K562 (cell line): Measurements from ENCODE around the gene EPB41L2. TPM values are rescaled to one million over a fixed set of nuclear protein-coding genes. Genes with fewer than 3 reads are reported as not detected.

Source experiments
- ATAC-seq: fragments of 200-7000 bp; cut with Tn5 transposase; 3 replicates; pipeline ENCODE4 v1.9.1; 2020; ENCODE audit warnings: moderate library complexity
- BruUV-seq: library from RNA; stranded (reverse); fragments of 400-500 nt; replicated peaks from 2 replicates; lab custom pipeline; 2021; lab: Mats Ljungman, UMichigan
- CTCF ChIA-PET: fragments of 300-600 bp; formaldehyde crosslinking; extraction: SDS; loops from one replicate; lab custom pipeline; 2021; ENCODE audit warnings: low intra/inter-chr PET ratio; lab: Yijun Ruan, JAX
- POLR2A ChIA-PET: fragments of 300-600, 350-650 bp; sonication (Branson Sonifier 250); formaldehyde crosslinking; extraction: SDS; loops from one replicate; lab custom pipeline; 2021; ENCODE audit warnings: antibody characterized with exemption, inconsistent platforms; lab: Yijun Ruan, JAX
- DNase-seq, 4 experiments: peaks; one replicate each; pipeline versions ENCODE4 v3.0.0 to v3.0.0-alpha.2; 2011 to 2018; ENCODE audit warnings: low spot score in 3 of 4, mixed read lengths in 3 of 4; ENCODE audit errors: extremely low read depth in 1 of 4
- FAIRE-seq: peaks from 2 replicates; lab custom pipeline; 2011; peaks lifted over from hg19 to GRCh38; lab: Jason Lieb, UNC
- H2AFZ ChIP-seq: 2 replicates; pipeline ENCODE4 v1.6.0; 2011; ENCODE audit warnings: low read depth, low read length, control low read depth, inconsistent platforms
- H3K27ac ChIP-seq: fragments of 200-600 bp; 3 replicates; pipeline ENCODE4 v1.8.0; 2011; ENCODE audit warnings: low read depth, mild to moderate bottlenecking, control low read depth, inconsistent platforms, low read length, moderate library complexity, mixed read lengths; ENCODE audit errors: extremely low read depth
- H3K27me3 ChIP-seq, 2 experiments: fragments of 300-600 bp in 1 of 2; 2 replicates in 1 of 2; 3 replicates in 1 of 2; pipeline versions ENCODE4 v1.6.0 to v1.8.0; 2011; ENCODE audit warnings: inconsistent platforms in 2 of 2, low read length in 2 of 2, mild to moderate bottlenecking in 1 of 2, mixed read lengths in 1 of 2, moderate library complexity in 1 of 2; ENCODE audit not compliant: control insufficient read depth in 2 of 2, insufficient read depth in 2 of 2
- H3K36me3 ChIP-seq: fragments of 300-600 bp; 3 replicates; pipeline ENCODE4 v1.8.0; 2011; ENCODE audit warnings: mild to moderate bottlenecking, low read length, inconsistent platforms; ENCODE audit not compliant: control insufficient read depth, insufficient read depth
- H3K4me1 ChIP-seq, 2 experiments: fragments of 200-600 bp in 1 of 2; replicated peaks in 1 of 2; 2 replicates in 1 of 2; 3 replicates in 1 of 2; pipeline versions ENCODE4 v1.5.1 to v1.8.0; 2011; ENCODE audit warnings: inconsistent platforms in 2 of 2, low read length in 2 of 2, mild to moderate bottlenecking in 1 of 2, mixed read lengths in 1 of 2, moderate library complexity in 1 of 2; ENCODE audit not compliant: control insufficient read depth in 2 of 2, insufficient read depth in 2 of 2
- H3K4me2 ChIP-seq: 2 replicates; pipeline ENCODE4 v1.6.1; 2011; ENCODE audit warnings: low read length, control low read depth, inconsistent platforms, mixed read lengths; ENCODE audit not compliant: insufficient read depth
- H3K4me3 ChIP-seq: fragments of 200-600 bp; sonication (generic), shearing (Covaris generic); 2 replicates; pipeline ENCODE4 v1.5.1; 2016; ENCODE audit warnings: control low read depth, inconsistent platforms
- H3K79me2 ChIP-seq: fragments of 200-600 bp; 3 replicates; pipeline ENCODE4 v1.8.0; 2011; ENCODE audit warnings: low read length, inconsistent platforms; ENCODE audit not compliant: control insufficient read depth, insufficient read depth
- H3K9ac ChIP-seq, 2 experiments: 2 replicates each; pipeline versions ENCODE4 v1.6.0 to v1.6.1; 2011; ENCODE audit warnings: low read depth in 2 of 2, low read length in 2 of 2, control low read depth in 1 of 2, inconsistent platforms in 1 of 2, mild to moderate bottlenecking in 1 of 2, mixed read lengths in 1 of 2; ENCODE audit not compliant: insufficient read depth in 1 of 2
- H3K9me1 ChIP-seq: one replicate; pipeline ENCODE4 v1.6.0; 2011; ENCODE audit warnings: inconsistent platforms, mild to moderate bottlenecking, low read length, moderate library complexity; ENCODE audit not compliant: control insufficient read depth, insufficient read depth
- H3K9me3 ChIP-seq: replicated peaks from 2 replicates; pipeline ENCODE4 v1.5.1; 2011; ENCODE audit warnings: low read depth, low read length, inconsistent platforms; ENCODE audit not compliant: control insufficient read depth, insufficient read depth
- H4K20me1 ChIP-seq: replicated peaks from 2 replicates; pipeline ENCODE4 v1.6.1; 2011; ENCODE audit warnings: low read length, inconsistent platforms, mixed read lengths; ENCODE audit not compliant: control insufficient read depth, insufficient read depth
- CREB1 ChIP-seq, 2 experiments: sonication (generic) in 1 of 2; formaldehyde crosslinking in 1 of 2; IDR thresholded peaks; 2 replicates each; pipeline versions ENCODE4 v1.6.1 to v1.8.0; 2012 to 2022; ENCODE audit warnings: inconsistent platforms in 1 of 2, mild to moderate bottlenecking in 1 of 2, missing genetic modification reagents in 1 of 2, moderate library complexity in 1 of 2
- FIP1L1 ChIP-seq: fragments of 200-400 bp; formaldehyde crosslinking; IDR thresholded peaks from 2 replicates; pipeline ENCODE4 v1.6.1; 2018; ENCODE audit warnings: mild to moderate bottlenecking, low read depth, low read length; ENCODE audit not compliant: poor library complexity, severe bottlenecking
- GABPB1 ChIP-seq: sonication (generic); formaldehyde crosslinking; IDR thresholded peaks from 2 replicates; pipeline ENCODE4 v1.8.0; 2022; ENCODE audit warnings: mild to moderate bottlenecking, missing genetic modification reagents
- MYC ChIP-seq, 2 experiments: fragments of 250-450 bp in 1 of 2; sonication (Bioruptor Pico) in 1 of 2; IDR thresholded peaks; 2 replicates each; pipeline versions ENCODE4 v1.5.1 to v1.6.1; 2012 to 2021; ENCODE audit warnings: low read depth in 2 of 2, borderline replicate concordance in 1 of 2, improper control_type of control experiment in 1 of 2, low read length in 1 of 2, mild to moderate bottlenecking in 1 of 2, moderate library complexity in 1 of 2
- NCOA6 ChIP-seq: fragments of 450-650 bp; IDR thresholded peaks from 2 replicates; pipeline ENCODE4 v1.6.1; 2017; ENCODE audit warnings: mild to moderate bottlenecking
- PCBP2 ChIP-seq: fragments of 200-400 bp; formaldehyde crosslinking; IDR thresholded peaks from 2 replicates; pipeline ENCODE4 v1.6.1; 2018; ENCODE audit warnings: low read length, low read depth, mild to moderate bottlenecking, moderate library complexity; ENCODE audit not compliant: poor library complexity, severe bottlenecking
- TAF15 ChIP-seq: fragments of 200-400 bp; formaldehyde crosslinking; IDR thresholded peaks from 2 replicates; pipeline ENCODE4 v1.6.1; 2017; ENCODE audit warnings: mild to moderate bottlenecking, low read depth, low read length, moderate library complexity
- THRAP3 ChIP-seq: fragments of 450-650 bp; IDR thresholded peaks from 2 replicates; pipeline ENCODE4 v1.6.1; 2016; ENCODE audit warnings: mild to moderate bottlenecking, inconsistent platforms, borderline replicate concordance
- TRIM28 ChIP-seq: fragments of 450-650 bp; IDR thresholded peaks from 2 replicates; pipeline ENCODE4 v1.6.1; 2017
- ZNF436 ChIP-seq: fragments of 250-450, 450-650 bp; sonication (Bioruptor Pico); formaldehyde crosslinking; IDR thresholded peaks from 2 replicates; pipeline ENCODE4 v1.7.0; 2020; ENCODE audit warnings: mild to moderate bottlenecking
- WGBS: fragments of 100-300 bp; shearing (Covaris generic); methylation state at CpG from one replicate; pipeline ENCODE4 v1.1.6; 2016; ENCODE audit warnings: low coverage, mixed read lengths; ENCODE audit not compliant: insufficient coverage; ENCODE audit errors: missing lambda C conversion rate; 5-methylcytosine and 5-hydroxymethylcytosine counted together
- in situ Hi-C: fragments of 300-500 bp; cut with MboI; formaldehyde crosslinking; loops from 4 replicates; pipeline ENCODE4 v1.15.0; 2018; ENCODE audit warnings: inconsistent platforms, mixed read lengths
- intact Hi-C: fragments of 100-400 bp; cut with micrococcal nuclease; formaldehyde crosslinking; loops from 2 replicates; pipeline ENCODE4 v1.14.2; 2022
- polyA plus RNA-seq, 8 experiments: library from polyadenylated mRNA; depleted of rRNA in 4 of 8; stranded (reverse) in 5 of 8; unstranded in 3 of 8; fragments of >200 nt; fragmentation: Nextera tagmentation in 2 of 8; fragmentation: Illumina TruSeq in 1 of 8; extraction: Ambion mirVana in 2 of 8; extraction: Trizol in 1 of 8; gene quantifications; 2 replicates each; pipeline versions ENCODE4 v1.2.1 to v1.2.3, GENCODE V29; 2011 to 2014; ENCODE audit warnings: inconsistent platforms in 1 of 8, missing spikeins in 1 of 8
- total RNA-seq, 7 experiments: library from RNA; depleted of rRNA in 6 of 7; stranded (reverse); fragments of >200 nt in 6 of 7; fragmentation: Illumina TruSeq in 2 of 7; extraction: Trizol in 2 of 7; gene quantifications; 2 replicates each; pipeline versions ENCODE4 v1.2.1 to v1.2.3, GENCODE V29; 2011 to 2021; ENCODE audit warnings: low replicate concordance in 1 of 7
- TF ChIP-seq, protein P1 (sequence below): sonication (generic); formaldehyde crosslinking; IDR thresholded peaks from 2 replicates; pipeline ENCODE4 v1.8.0; 2023; ENCODE audit warnings: mild to moderate bottlenecking, missing genetic modification reagents
- TF ChIP-seq, protein P2 (sequence below): fragments of 450-650 bp; formaldehyde crosslinking; IDR thresholded peaks from 2 replicates; pipeline ENCODE4 v1.4.0; 2020; ENCODE audit warnings: mild to moderate bottlenecking, moderate library complexity

Gene EPB41L2
- total and polyA plus RNA-seq, 9 of the 15 experiments (the other 6 are each of a cell fraction or from before 2014, with no cell fraction given) = 5.1 to 53.6 (median 25.0) TPM

DNA sequence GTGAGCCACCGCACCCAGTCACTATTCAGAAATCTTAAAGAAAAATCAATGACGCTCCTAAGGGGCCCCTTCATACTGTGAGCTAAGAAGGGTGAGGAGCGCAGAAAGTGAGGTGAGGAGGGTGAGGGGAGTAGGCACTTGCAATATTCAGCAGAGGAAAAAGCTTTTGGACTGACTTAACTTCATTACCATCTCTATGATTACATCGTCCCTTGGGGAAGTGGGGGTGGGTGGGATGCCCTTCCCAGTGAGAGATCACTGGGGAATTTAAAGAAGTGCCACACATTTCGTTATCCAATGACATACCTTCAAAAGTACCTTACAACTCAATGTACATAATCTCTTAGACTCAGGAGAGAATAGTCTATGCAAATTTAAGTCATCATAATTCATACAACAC is 189.3 kb downstream of the EPB41L2 start:
- 39% methylated on average over 5 of the region's 5 CpGs for WGBS
- BruUV-seq = no TSS peak
- H3K79me2 ChIP-seq = no peaks in the 10 kb centered on the region
- no peak overlapping the region for H3K27ac ChIP-seq
- no peaks in the 10 kb centered on the region for H3K4me1 ChIP-seq
- H3K4me3 ChIP-seq = no peak overlapping the region
- no peak for TF ChIP-seq GABPB1 (CRISPR knock-in tag)
- TF ChIP-seq TRIM28 = no peak
- TF ChIP-seq TAF15 = no peak
- no peak for TF ChIP-seq NCOA6
- no peak for TF ChIP-seq MYC (IDR thresholded peaks at IDR 0.05; ENCODE audit: low read depth, low read length)
- TF ChIP-seq MYC (CRISPR knock-in tag; IDR thresholded peaks at IDR 0.05; ENCODE audit: borderline replicate concordance, low read depth) = no peak
- TF ChIP-seq FIP1L1 = no peak
- no peak for TF ChIP-seq CREB1 (IDR thresholded peaks at IDR 0.05)
- TF ChIP-seq CREB1 (CRISPR knock-in tag; IDR thresholded peaks at IDR 0.05) = no peak
- no peak for TF ChIP-seq THRAP3
- TF ChIP-seq, protein P1, sequence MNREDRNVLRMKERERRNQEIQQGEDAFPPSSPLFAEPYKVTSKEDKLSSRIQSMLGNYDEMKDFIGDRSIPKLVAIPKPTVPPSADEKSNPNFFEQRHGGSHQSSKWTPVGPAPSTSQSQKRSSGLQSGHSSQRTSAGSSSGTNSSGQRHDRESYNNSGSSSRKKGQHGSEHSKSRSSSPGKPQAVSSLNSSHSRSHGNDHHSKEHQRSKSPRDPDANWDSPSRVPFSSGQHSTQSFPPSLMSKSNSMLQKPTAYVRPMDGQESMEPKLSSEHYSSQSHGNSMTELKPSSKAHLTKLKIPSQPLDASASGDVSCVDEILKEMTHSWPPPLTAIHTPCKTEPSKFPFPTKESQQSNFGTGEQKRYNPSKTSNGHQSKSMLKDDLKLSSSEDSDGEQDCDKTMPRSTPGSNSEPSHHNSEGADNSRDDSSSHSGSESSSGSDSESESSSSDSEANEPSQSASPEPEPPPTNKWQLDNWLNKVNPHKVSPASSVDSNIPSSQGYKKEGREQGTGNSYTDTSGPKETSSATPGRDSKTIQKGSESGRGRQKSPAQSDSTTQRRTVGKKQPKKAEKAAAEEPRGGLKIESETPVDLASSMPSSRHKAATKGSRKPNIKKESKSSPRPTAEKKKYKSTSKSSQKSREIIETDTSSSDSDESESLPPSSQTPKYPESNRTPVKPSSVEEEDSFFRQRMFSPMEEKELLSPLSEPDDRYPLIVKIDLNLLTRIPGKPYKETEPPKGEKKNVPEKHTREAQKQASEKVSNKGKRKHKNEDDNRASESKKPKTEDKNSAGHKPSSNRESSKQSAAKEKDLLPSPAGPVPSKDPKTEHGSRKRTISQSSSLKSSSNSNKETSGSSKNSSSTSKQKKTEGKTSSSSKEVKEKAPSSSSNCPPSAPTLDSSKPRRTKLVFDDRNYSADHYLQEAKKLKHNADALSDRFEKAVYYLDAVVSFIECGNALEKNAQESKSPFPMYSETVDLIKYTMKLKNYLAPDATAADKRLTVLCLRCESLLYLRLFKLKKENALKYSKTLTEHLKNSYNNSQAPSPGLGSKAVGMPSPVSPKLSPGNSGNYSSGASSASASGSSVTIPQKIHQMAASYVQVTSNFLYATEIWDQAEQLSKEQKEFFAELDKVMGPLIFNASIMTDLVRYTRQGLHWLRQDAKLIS (CRISPR knock-in tag) = no peak
- no peak for TF ChIP-seq PCBP2
- TF ChIP-seq ZNF436 = no peak
- TF ChIP-seq, protein P2, sequence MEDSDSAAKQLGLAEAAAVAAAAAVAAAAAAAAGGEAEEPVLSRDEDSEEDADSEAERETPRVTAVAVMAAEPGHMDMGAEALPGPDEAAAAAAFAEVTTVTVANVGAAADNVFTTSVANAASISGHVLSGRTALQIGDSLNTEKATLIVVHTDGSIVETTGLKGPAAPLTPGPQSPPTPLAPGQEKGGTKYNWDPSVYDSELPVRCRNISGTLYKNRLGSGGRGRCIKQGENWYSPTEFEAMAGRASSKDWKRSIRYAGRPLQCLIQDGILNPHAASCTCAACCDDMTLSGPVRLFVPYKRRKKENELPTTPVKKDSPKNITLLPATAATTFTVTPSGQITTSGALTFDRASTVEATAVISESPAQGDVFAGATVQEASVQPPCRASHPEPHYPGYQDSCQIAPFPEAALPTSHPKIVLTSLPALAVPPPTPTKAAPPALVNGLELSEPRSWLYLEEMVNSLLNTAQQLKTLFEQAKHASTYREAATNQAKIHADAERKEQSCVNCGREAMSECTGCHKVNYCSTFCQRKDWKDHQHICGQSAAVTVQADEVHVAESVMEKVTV (CRISPR knock-in tag) = no peak
- intact Hi-C loops (loop anchor here (2.0 kb wide), 1 partner anchor 551 kb away; no protein-coding TSS in a partner anchor), in situ Hi-C loops (no loop called here)
- H3K4me2 ChIP-seq = no peak overlapping the region
- CTCF ChIA-PET = no interaction called here
- ATAC-seq = no peak
- H3K9ac ChIP-seq = no peak overlapping the region
- DNase-seq = no peak
- no peak for FAIRE-seq
- POLR2A ChIA-PET = no interaction called here
- H3K27me3 ChIP-seq = no peaks in the 10 kb centered on the region
- H3K9me3 ChIP-seq = no peaks in the 10 kb centered on the region
- no peaks in the 10 kb centered on the region for H3K36me3 ChIP-seq
- no peak overlapping the region for H2AFZ ChIP-seq
- H3K9me1 ChIP-seq = no peaks in the 10 kb centered on the region
- no peaks in the 10 kb centered on the region for H4K20me1 ChIP-seq
